ENCODE results near the gene PARD3B.

DNA sequence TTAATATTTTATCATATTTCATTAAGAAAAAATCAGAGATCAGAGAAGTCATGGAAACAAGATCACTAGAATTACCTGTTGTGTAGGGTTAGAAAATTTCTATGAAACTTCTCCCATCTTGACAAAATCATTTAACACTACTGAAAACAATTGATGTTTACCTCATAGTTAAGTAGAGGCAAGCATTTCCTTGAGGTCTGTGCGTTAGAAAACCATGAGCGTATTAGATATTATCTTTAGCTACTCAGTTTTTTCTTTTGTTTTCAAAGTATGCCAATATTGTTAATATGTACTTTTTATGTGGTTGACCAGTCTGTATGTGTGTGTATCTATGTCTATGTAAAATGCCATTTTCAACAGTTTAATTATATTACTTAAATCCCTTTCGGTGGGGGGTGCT, 335.7 kb downstream of the PARD3B start:
- TF ChIP-seq EZH2phosphoT487 (IDR thresholded peaks at IDR 0.05; ENCODE audit: low read length) (no peak), EZH2 (optimal IDR thresholded peaks at IDR 0.05; ENCODE audit: low read depth, low read length) (no peak)
- TF ChIP-seq, protein P1, sequence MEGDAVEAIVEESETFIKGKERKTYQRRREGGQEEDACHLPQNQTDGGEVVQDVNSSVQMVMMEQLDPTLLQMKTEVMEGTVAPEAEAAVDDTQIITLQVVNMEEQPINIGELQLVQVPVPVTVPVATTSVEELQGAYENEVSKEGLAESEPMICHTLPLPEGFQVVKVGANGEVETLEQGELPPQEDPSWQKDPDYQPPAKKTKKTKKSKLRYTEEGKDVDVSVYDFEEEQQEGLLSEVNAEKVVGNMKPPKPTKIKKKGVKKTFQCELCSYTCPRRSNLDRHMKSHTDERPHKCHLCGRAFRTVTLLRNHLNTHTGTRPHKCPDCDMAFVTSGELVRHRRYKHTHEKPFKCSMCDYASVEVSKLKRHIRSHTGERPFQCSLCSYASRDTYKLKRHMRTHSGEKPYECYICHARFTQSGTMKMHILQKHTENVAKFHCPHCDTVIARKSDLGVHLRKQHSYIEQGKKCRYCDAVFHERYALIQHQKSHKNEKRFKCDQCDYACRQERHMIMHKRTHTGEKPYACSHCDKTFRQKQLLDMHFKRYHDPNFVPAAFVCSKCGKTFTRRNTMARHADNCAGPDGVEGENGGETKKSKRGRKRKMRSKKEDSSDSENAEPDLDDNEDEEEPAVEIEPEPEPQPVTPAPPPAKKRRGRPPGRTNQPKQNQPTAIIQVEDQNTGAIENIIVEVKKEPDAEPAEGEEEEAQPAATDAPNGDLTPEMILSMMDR (IDR thresholded peaks at IDR 0.05; ENCODE audit: low read length) = no peak

Measured in MM.1S (cell line).